GM23338 (cell line): Measurements from ENCODE around the gene UNC13A. TPM values are rescaled to one million over a fixed set of nuclear protein-coding genes. Genes with fewer than 3 reads are reported as not detected.
"Not testable (repeated sequence)": the region's sequence is repeated elsewhere in the genome, so short reads cannot be mapped to it uniquely, and the experiment has no call there.

ENCODE experiments used
- ATAC-seq: fragments of 200-7000 bp; cut with Tn5 transposase; 3 replicates; pipeline ENCODE4 v1.9.1; 2020
- DNase-seq: peaks from one replicate; pipeline ENCODE4 v3.0.0-alpha.2; 2015; ENCODE audit warnings: low spot score
- H2AFZ ChIP-seq: fragments of 200-600 bp; sonication (generic); 2 replicates; pipeline ENCODE4 v1.8.0; 2016; ENCODE audit warnings: antibody characterized with exemption, mild to moderate bottlenecking, moderate library complexity
- H3F3A ChIP-seq: fragments of 200-600 bp; sonication (generic); replicated peaks from 2 replicates; pipeline ENCODE4 v1.8.0; 2017; ENCODE audit warnings: antibody characterized with exemption, mixed run types, low read depth
- H3K27ac ChIP-seq: fragments of 200-600 bp; sonication (generic); 2 replicates; pipeline ENCODE4 v1.6.1; 2016; ENCODE audit warnings: low read depth
- H3K27me3 ChIP-seq: fragments of 200-600 bp; sonication (generic); 2 replicates; pipeline ENCODE4 v1.8.0; 2016; ENCODE audit warnings: mild to moderate bottlenecking, mixed run types, moderate library complexity; ENCODE audit not compliant: insufficient read depth
- H3K36me3 ChIP-seq: fragments of 200-600 bp; sonication (generic); 2 replicates; pipeline ENCODE4 v1.8.0; 2016; ENCODE audit warnings: mild to moderate bottlenecking; ENCODE audit not compliant: insufficient read depth
- H3K4me1 ChIP-seq: fragments of 200-600 bp; sonication (generic); 2 replicates; pipeline ENCODE4 v1.8.0; 2016; ENCODE audit warnings: mild to moderate bottlenecking, moderate library complexity; ENCODE audit not compliant: insufficient read depth
- H3K4me2 ChIP-seq: fragments of 200-600 bp; sonication (generic); 2 replicates; pipeline ENCODE4 v1.7.1; 2017; ENCODE audit warnings: mixed run types
- H3K4me3 ChIP-seq: fragments of 200-600 bp; sonication (generic); 2 replicates; pipeline ENCODE4 v1.6.1; 2016; ENCODE audit warnings: mixed run types
- H3K79me2 ChIP-seq: fragments of 200-600 bp; sonication (generic); replicated peaks from 2 replicates; pipeline ENCODE4 v1.8.0; 2017; ENCODE audit warnings: mild to moderate bottlenecking; ENCODE audit not compliant: insufficient read depth
- H3K9me2 ChIP-seq: fragments of 200-600 bp; sonication (generic); 2 replicates; pipeline ENCODE4 v1.8.0; 2017; ENCODE audit not compliant: insufficient read depth
- H4K20me1 ChIP-seq: fragments of 200-600 bp; sonication (generic); replicated peaks from 2 replicates; pipeline ENCODE4 v1.8.0; 2017; ENCODE audit warnings: mild to moderate bottlenecking; ENCODE audit not compliant: insufficient read depth
- H3K27ac Mint-ChIP-seq: 2 replicates; pipeline ENCODE4 v1.8.0; 2020; ENCODE audit warnings: inconsistent platforms, mild to moderate bottlenecking, moderate library complexity, mixed read lengths
- H3K27me3 Mint-ChIP-seq: 3 replicates; pipeline ENCODE4 v1.8.0; 2022; ENCODE audit warnings: low read depth, mild to moderate bottlenecking, moderate library complexity, mixed read lengths, inconsistent platforms; ENCODE audit not compliant: insufficient read depth, poor library complexity
- H3K36me3 Mint-ChIP-seq: 3 replicates; pipeline ENCODE4 v1.8.0; 2021; ENCODE audit warnings: low read depth, mild to moderate bottlenecking, inconsistent platforms, moderate library complexity, mixed read lengths
- H3K4me1 Mint-ChIP-seq: 3 replicates; pipeline ENCODE4 v1.8.0; 2020; ENCODE audit warnings: mild to moderate bottlenecking, inconsistent platforms, mixed read lengths
- H3K4me3 Mint-ChIP-seq: 3 replicates; pipeline ENCODE4 v1.8.0; 2021; ENCODE audit warnings: moderate library complexity, mild to moderate bottlenecking, inconsistent platforms, mixed read lengths
- H3K9me3 Mint-ChIP-seq: 3 replicates; pipeline ENCODE4 v1.8.0; 2020; ENCODE audit warnings: moderate library complexity, mild to moderate bottlenecking, inconsistent platforms, mixed read lengths
- polyA plus RNA-seq: library from polyadenylated mRNA; unstranded; fragments of >200 nt; fragmentation: Nextera tagmentation; extraction: Ambion mirVana; gene quantifications from 2 replicates; pipeline ENCODE4 v1.2.1, GENCODE V29; 2016
- total RNA-seq: library from RNA; depleted of rRNA; stranded (reverse); fragments of >200 nt; shearing (Covaris generic); gene quantifications from 2 replicates; pipeline ENCODE4 v1.2.3, GENCODE V29; 2014; rRNA removed

The UNC13A gene
- total and polyA plus RNA-seq, 2 experiments from 2014 or later = 9.5 to 30.4 TPM

DNA sequence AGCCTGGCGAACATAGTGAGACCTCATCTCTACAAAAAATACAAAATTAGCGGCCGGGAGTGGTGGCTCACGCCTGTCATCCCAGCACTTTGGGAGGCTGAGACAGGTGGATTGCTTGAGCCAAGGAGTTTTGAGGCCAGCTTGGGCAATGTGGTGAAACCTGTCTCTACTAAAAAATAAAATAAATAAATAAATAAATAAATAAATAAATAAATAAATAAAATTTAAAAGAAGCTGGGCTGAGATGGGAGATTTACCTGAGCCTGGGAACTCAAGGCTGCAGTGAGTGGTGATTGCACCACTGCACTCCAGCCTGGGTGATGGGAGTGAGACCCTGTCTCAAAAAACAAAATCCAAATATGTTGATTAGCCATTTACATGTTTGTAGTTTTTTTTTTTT lies 135.4 kb downstream of the UNC13A start:
- H3K4me1 ChIP-seq, H3K36me3 Mint-ChIP-seq, H3K4me3 ChIP-seq, H3K4me1 Mint-ChIP-seq, H3K27ac Mint-ChIP-seq, H3K9me2 ChIP-seq, H4K20me1 ChIP-seq, H3K4me2 ChIP-seq, ATAC-seq, H3K9me3 Mint-ChIP-seq, DNase-seq, H2AFZ ChIP-seq, H3K36me3 ChIP-seq, H3K4me3 Mint-ChIP-seq, H3K79me2 ChIP-seq, H3K27ac ChIP-seq, H3K27me3 ChIP-seq: not testable (repeated sequence)
- H3K27me3 Mint-ChIP-seq = peaks cover 15% of the 10 kb centered on the region
- peaks cover 13% of the 10 kb centered on the region; the same call in 1 of the 2 replicates for H3F3A ChIP-seq

Other genes with a start within 250 kb of the UNC13A start
- 0.90 and 1.8 TPM in 2 replicates for gene TMEM221, start 239.7 kb downstream of the UNC13A start, total RNA-seq
- 0.40 and 1.8 TPM in 2 replicates for gene TMEM221, start 239.7 kb downstream of the UNC13A start, polyA plus RNA-seq
- gene NXNL1, start 227.4 kb downstream of the UNC13A start, total RNA-seq = not detected in 2 replicates
- gene NXNL1, start 227.4 kb downstream of the UNC13A start, polyA plus RNA-seq = not detected in 2 replicates
- 9.3 and 11.6 TPM in 2 replicates for gene SLC27A1, start 217.8 kb downstream of the UNC13A start, total RNA-seq
- 2.1 and 3.5 TPM in 2 replicates for gene SLC27A1, start 217.8 kb downstream of the UNC13A start, polyA plus RNA-seq
- 55.4 and 63.5 TPM in 2 replicates for gene PGLS, start 176.7 kb downstream of the UNC13A start, total RNA-seq
- 56.9 and 62.2 TPM in 2 replicates for gene PGLS, start 176.7 kb downstream of the UNC13A start, polyA plus RNA-seq
- 52.0 and 63.4 TPM in 2 replicates for gene COLGALT1, start 132.7 kb downstream of the UNC13A start, total RNA-seq
- gene COLGALT1, start 132.7 kb downstream of the UNC13A start, polyA plus RNA-seq = 16.1 and 18.2 TPM in 2 replicates
- gene MAP1S, start 31.1 kb upstream of the UNC13A start, total RNA-seq = 67.6 and 102 TPM in 2 replicates
- gene MAP1S, start 31.1 kb upstream of the UNC13A start, polyA plus RNA-seq = 104 and 118 TPM in 2 replicates
- 22.4 and 42.3 TPM in 2 replicates for gene FCHO1, start 63.1 kb upstream of the UNC13A start, total RNA-seq
- gene FCHO1, start 63.1 kb upstream of the UNC13A start, polyA plus RNA-seq = 14.9 and 18.5 TPM in 2 replicates
- 1.0 and 1.9 TPM in 2 replicates for gene B3GNT3, start 106.8 kb upstream of the UNC13A start, total RNA-seq
- 0.90 and 0.99 TPM in 2 replicates for gene B3GNT3, start 106.8 kb upstream of the UNC13A start, polyA plus RNA-seq
- not detected in 2 replicates for gene INSL3, start 133.2 kb upstream of the UNC13A start, total RNA-seq
- gene INSL3, start 133.2 kb upstream of the UNC13A start, polyA plus RNA-seq = 0.76 and 1.5 TPM in 2 replicates
- 4.2 and 5.4 TPM in 2 replicates for gene JAK3, start 159.6 kb upstream of the UNC13A start, total RNA-seq
- gene JAK3, start 159.6 kb upstream of the UNC13A start, polyA plus RNA-seq = 2.8 and 2.9 TPM in 2 replicates
- 1,233 and 1,314 TPM in 2 replicates for gene RPL18A, start 171.6 kb upstream of the UNC13A start, total RNA-seq
- 2,829 and 2,918 TPM in 2 replicates for gene RPL18A, start 171.6 kb upstream of the UNC13A start, polyA plus RNA-seq
- 2.1 and 2.6 TPM in 2 replicates for gene SLC5A5, start 183.6 kb upstream of the UNC13A start, total RNA-seq
- gene SLC5A5, start 183.6 kb upstream of the UNC13A start, polyA plus RNA-seq = 1.0 and 1.7 TPM in 2 replicates
- 55.0 and 56.0 TPM in 2 replicates for gene CCDC124, start 244.7 kb upstream of the UNC13A start, total RNA-seq
- gene CCDC124, start 244.7 kb upstream of the UNC13A start, polyA plus RNA-seq = 182 and 194 TPM in 2 replicates